SK-MEL-5 (cell line): ENCODE results near the gene VIPR2. TPM values are rescaled to one million over a fixed set of nuclear protein-coding genes. Genes with fewer than 3 reads are reported as not detected.
"Not testable (repeated sequence)": the region's sequence is repeated elsewhere in the genome, so short reads cannot be mapped to it uniquely, and the experiment has no call there.

Source experiments
- DNase-seq: peaks from one replicate; pipeline ENCODE4 v3.0.0-alpha.2; 2016; ENCODE audit warnings: low read depth, low spot score
- in situ Hi-C: cut with HindIII; loops from 2 replicates; pipeline ENCODE4 v1.10.0; 2016; ENCODE audit warnings: low sequenced_read_pairs, high pct_unique_total_duplicates, low pct_unique_long_range_greater_than_20kb
- total RNA-seq: library from RNA; depleted of rRNA; stranded (reverse); fragments of >200 nt; shearing (Covaris generic); gene quantifications from 2 replicates; pipeline ENCODE4 v1.2.3, GENCODE V29; 2014

Gene VIPR2
- total RNA-seq, 1 experiment from 2014 or later, result not detected

DNA sequence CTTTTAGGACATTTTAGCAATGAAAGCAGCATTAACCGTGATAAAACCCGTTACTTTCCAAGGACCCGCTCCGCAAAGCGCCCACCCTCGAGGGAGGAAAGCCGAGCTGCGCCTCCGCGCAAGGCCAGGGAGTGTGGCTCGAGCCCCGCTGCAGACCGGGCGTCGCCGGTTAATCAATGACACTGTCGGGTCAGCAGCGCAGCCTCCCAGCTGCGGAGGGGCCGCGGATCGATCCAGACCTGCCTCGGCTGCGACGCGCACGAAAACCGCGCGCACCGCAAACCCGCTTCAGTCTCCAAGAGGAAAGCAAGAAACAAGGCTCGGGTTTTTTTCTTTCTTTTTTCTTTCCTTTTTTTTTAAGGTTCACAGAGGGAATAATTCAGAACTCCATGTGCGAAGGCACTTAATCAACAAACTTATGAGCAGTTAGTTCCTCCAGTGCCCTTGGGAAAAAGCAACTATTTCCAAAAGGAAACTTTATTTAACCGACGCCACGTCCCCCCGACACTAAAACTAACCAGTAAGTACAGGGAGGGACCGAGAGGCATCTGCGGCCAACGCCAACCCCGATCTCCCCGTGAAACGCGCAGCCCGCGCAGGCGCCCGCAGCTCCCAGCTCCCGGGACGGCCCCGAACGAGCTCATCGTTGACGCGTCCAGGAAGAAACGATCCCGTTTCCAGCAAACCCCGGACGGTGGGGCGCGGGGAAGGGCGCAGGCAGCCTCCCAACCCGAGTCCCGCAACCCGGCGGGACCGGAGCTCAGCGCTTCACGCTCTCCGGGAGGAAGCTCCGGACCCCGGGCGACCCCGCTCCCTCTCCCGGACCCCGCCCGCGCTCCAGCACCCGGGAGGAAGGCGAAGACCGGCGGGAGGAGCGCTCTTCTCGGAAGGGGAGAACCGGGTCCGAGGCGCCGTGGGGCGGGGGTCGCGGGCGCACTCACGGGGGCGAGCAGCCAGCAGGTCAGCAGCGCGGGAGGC lies 598 bp downstream of the VIPR2 start:
- DNase-seq, result no peak
- in situ Hi-C loops, result no loop called here

DNA sequence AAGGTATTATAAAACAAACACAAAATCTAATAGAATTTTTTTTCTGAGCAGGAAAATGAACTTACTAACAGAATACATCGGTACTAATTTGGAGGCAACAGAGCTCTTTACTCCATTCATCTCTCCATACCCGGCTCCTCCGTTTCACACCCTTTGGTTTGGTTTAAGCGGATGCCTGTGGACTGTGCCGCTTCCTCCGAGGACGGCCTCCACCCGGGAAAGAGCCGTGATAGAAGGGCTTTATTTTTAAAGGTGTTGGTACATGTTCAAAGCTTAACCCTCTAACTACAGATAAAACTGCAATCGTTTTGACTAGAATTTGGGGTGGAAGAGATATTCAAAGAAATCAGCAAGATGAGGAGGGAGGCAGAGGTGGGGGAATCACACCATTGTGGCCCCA lies 1.9 kb downstream of the VIPR2 start:
- in situ Hi-C loops, result no loop called here
- DNase-seq, result no peak

- in situ Hi-C loops, result no loop called here
- DNase-seq, result no peak
Observed at GRCh38 chr7:159142199-159142598, 2.5 kb downstream of the VIPR2 start.

DNA sequence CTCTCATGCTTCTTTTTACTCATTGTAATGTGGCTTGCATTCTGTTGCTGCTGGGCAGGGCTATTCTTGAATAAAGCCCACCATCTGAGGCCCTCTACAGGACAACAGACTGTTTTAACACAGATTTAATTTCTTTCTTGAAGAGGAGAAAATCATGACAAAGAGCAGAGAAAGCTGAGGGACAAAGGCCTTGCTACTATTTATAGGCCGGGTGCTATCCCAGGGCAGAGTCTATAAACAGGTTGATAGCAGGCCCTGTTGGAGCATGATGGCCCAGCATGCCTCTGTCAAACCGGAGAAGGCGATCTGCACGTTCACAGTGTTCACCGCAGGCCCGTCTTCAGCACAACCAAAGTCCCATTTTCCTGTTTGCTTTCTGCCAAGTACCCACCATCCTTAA lies 3.0 kb downstream of the VIPR2 start:
- no peak for DNase-seq
- in situ Hi-C loops, result no loop called here

- in situ Hi-C loops, result no loop called here
- no peak for DNase-seq
Observed at GRCh38 chr7:159141167-159141566, 3.5 kb downstream of the VIPR2 start.

DNA sequence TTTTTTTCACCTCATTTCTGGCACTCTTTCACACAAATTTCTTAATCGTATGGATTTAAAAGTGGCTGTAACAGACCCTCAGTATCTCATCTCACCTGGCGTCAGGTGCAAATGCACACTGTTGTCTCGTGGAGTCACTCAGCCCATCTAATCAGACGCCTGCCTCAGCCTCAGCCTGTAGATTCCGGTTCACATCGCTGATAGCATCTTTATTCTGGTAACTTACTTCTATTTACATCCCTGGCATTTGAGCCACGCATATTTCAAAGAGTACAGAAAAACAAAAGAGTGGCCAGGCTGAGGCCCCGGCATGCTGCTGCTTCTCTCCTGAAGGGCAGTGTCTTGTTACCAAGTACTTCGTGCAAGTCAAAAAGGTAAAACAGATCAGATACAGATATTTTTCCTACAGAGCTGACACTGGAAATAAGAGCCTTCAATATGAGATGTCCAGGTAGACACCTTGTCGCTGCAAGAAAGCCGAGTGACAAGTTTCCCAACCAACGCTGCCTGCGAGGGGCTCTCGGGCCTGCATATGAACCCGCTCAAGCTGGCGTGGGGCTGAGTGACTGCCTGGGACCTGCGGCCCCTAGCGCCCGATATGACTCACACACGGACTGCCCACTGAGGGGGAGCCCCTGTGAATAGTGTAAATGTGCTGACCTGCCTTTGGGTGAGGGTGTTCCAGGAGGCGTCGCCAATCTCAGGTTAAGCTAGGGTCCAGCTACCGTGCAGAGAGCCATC lies 4.3 kb downstream of the VIPR2 start:
- in situ Hi-C loops, result no loop called here
- DNase-seq, result no peak

GRCh38 chr7:159139639-159140038 lies 5.0 kb downstream of the VIPR2 start:
- DNase-seq, result no peak
- in situ Hi-C loops, result no loop called here

DNA sequence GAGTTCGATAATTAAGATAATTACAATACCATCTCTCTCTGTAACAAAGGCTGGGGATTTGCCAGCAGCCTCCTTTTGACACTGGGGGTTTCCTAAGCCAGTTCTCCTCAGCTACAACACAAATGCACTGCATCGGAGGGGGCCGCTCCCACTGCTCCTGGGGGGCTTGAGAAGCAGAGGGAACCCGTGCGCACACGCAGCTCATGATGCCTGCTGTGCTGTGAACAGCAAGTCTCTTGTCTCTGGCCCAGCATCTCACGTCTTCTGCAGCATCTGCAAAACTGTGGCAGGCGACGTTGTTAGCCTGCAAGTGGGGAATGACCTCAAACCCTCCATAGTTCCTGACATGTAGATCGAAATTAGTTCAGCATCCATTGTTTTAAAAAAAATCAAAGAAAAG lies 5.5 kb downstream of the VIPR2 start:
- in situ Hi-C loops, result no loop called here
- DNase-seq, result no peak

GRCh38 chr7:159138508-159138907 lies 6.2 kb downstream of the VIPR2 start:
- in situ Hi-C loops, result no loop called here
- DNase-seq, result no peak

DNA sequence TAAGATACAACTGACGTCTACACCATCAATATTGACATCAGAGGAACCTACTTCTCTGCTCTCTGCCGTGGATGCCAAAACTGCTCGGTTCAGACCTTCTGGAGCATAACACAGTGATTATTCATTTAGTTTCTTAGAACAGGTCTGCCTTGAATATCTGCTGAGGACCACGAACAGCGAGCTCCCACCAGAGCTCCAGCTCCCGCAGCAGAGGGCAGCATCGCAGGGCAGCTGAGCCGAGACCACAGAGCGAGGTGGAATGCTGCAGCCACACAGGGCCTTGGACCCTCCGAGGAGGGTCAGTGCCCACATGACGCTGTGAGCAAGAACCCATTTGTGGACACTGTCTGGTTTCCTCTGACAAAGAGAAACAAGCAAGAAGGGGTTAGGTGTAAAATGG lies 6.8 kb downstream of the VIPR2 start:
- in situ Hi-C loops, result no loop called here
- DNase-seq, result no peak

GRCh38 chr7:159136846-159137245 lies 7.8 kb downstream of the VIPR2 start:
- in situ Hi-C loops, result no loop called here
- no peak for DNase-seq

DNA sequence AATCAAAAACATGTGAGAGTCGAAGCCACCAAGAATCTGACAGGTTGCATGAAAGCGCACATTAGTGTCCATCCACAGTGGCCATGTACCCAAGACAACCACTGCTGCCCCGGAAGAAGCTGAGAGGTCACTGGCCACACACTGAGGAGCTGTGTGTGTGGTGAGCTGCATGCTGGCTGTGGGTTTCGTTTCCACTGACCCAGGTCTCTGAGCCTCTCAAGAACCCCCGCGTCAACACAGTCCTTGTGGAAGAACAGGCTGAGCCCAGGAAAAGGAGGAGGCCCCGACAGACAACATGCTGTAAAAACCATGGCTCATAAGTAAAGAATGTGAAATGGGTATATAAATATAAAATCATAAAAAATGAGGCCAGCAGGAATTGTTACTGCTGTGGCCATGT lies 8.2 kb downstream of the VIPR2 start:
- no peak for DNase-seq
- in situ Hi-C loops, result no loop called here

- DNase-seq, result no peak
- in situ Hi-C loops, result no loop called here
Observed at GRCh38 chr7:159136013-159136412, 8.7 kb downstream of the VIPR2 start.

DNA sequence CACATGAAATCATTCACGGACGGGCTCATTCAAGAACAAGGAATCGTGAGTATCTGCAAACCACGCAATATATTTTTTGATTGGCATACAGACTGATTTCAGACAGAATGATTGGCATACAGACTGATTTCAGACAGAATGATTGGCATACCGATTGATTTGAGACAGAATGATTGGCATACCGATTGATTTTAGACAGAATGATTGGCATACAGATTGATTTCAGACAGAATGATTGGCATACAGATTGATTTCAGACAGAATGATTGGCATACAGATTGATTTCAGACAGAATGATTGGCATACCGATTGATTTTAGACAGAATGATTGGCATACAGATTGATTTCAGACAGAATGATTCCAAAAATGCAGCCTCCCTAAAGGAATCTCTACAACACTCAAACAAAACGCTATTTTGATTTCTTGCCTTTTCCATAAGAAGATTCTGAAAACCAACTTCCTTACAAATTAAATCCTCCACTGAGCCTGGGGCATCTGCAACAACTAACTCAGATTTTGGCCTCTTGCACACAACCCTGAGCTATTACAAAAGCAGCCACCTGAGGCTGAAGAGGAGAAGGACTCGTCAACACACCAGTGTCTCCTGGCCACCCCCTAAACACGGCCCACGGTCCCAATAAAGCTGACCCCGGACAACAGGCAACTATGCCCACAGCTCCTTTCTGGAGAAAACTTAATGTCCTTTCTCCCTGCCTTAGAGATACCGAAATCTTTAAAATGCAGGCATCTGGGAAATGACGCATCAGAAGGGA lies 11.8 kb downstream of the VIPR2 start:
- in situ Hi-C loops, DNase-seq: not testable (repeated sequence)

DNA sequence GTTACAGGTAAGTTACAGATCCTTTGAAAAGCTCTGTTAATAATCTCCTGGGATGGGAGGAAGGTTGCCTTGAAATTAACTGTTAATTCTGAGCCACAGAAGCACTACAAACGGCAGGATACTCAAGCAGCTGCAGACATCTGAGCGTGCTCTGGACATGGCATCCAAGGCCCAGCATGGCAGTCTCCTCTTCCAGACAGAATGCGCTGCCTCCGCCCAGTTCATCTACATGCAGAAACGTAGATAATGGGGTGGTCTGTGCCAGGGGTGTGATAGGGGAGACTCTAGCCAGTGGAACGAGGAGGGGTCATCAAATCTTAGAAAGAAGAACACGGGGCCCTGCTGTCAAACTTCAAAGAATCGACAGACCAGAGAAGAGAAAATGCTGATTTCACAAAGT lies 13.8 kb downstream of the VIPR2 start:
- in situ Hi-C loops, result no loop called here
- DNase-seq, result no peak

DNA sequence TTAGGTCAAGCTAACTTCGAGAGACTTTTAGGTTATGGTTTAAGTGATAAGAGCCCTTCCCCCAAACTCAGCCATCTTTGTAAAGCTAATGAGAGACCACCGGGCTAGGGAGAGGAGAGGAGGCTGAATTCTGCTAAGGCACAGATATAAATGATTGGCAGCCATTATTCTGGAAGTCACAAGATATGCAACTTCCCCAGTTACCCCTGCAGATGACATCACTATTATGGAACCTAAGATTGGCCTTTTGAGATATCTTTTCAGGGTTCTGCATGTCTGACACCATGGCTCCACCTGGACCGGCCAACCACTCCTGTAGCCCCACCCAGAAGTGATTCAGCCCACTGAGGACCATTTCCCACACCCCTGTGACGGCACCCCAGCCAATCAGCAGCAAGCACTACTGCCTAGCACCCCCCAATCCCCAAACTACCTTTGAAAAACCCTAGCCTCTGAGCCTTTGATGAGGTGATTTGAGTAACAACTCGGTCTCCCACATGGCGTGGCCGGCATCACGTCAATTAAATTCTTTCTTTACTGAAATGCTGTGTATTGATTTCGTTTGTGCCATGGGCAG lies 14.4 kb downstream of the VIPR2 start:
- DNase-seq, result no peak
- in situ Hi-C loops, result no loop called here

DNA sequence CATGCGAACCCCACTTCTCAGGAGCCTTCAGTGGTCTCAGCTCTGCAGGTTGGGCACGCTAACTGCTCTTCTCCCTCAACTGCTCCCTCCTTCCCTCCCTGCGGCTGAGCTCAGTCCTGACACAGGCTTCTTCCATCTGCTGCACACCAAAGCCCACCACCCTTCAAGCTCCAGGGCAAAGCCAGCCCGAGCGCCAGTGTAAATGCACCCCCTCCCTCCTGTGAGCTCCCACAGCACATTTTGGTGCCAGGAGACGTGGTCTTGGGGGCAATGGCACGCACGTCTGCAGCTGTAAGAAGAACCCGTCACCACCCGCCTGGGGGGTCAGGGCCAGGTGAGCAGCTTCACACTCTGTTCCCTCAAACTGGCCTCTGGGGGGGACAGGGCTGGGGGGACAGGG lies 15.9 kb downstream of the VIPR2 start:
- in situ Hi-C loops, result no loop called here
- no peak for DNase-seq
